AML-193 (cell line): Measurements from ENCODE around the gene GCH1.
"Not testable (repeated sequence)": the region's sequence is repeated elsewhere in the genome, so short reads cannot be mapped to it uniquely, and the experiment has no call there.

Source experiments
- DNase-seq, 2 experiments: peaks; one replicate each; lab custom pipeline; 2025; lab: John Stamatoyannopoulos, UW

Gene GCH1

GRCh38 chr14:54908190-54908589 lies 5.6 kb upstream of the GCH1 start:
- peak in 1 of 2 experiments; percentile 3 for DNase-seq

GRCh38 chr14:54906075-54906474 lies 3.4 kb upstream of the GCH1 start:
- DNase-seq = no peak

- peak; percentile 76 to 83 for DNase-seq
Measured at GRCh38 chr14:54902143-54902520, 494 bp downstream of the GCH1 start.

- DNase-seq = no peak
Measured at GRCh38 chr14:54901380-54902142, 1.1 kb downstream of the GCH1 start.

GRCh38 chr14:54899573-54899972 lies 3.1 kb downstream of the GCH1 start:
- no peak for DNase-seq

GRCh38 chr14:54897809-54898555 lies 4.6 kb downstream of the GCH1 start:
- not testable (repeated sequence) for DNase-seq

- DNase-seq = no peak
Measured at GRCh38 chr14:54895683-54896082, 6.9 kb downstream of the GCH1 start.

- DNase-seq = no peak
Measured at GRCh38 chr14:54894995-54895394, 7.6 kb downstream of the GCH1 start.

GRCh38 chr14:54893151-54893760 lies 9.4 kb downstream of the GCH1 start:
- peak; percentile 35 to 36 for DNase-seq

GRCh38 chr14:54891471-54892245 lies 11.0 kb downstream of the GCH1 start:
- DNase-seq = no peak

GRCh38 chr14:54890788-54891187 lies 11.8 kb downstream of the GCH1 start:
- no peak for DNase-seq

- DNase-seq = no peak
Measured at GRCh38 chr14:54889919-54890318, 12.7 kb downstream of the GCH1 start.

- DNase-seq = no peak
Measured at GRCh38 chr14:54882521-54882920, 20.1 kb downstream of the GCH1 start.

- DNase-seq = peak; percentile 33 to 52
Measured at GRCh38 chr14:54881761-54882401, 20.7 kb downstream of the GCH1 start.

- peak; percentile 33 to 50 for DNase-seq
Measured at GRCh38 chr14:54881235-54881760, 21.3 kb downstream of the GCH1 start.

- no peak for DNase-seq
Measured at GRCh38 chr14:54877703-54878021, 25.0 kb downstream of the GCH1 start.

- no peak for DNase-seq
Measured at GRCh38 chr14:54877015-54877702, 25.5 kb downstream of the GCH1 start.

- DNase-seq = not testable (repeated sequence)
Measured at GRCh38 chr14:54875648-54876047, 27.0 kb downstream of the GCH1 start.

- not testable (repeated sequence) for DNase-seq
Measured at GRCh38 chr14:54870154-54871090, 32.2 kb downstream of the GCH1 start.

GRCh38 chr14:54867011-54867410 lies 35.6 kb downstream of the GCH1 start:
- DNase-seq = no peak
